Measurements from ENCODE around the gene PDE7B. TPM values are rescaled to one million over a fixed set of nuclear protein-coding genes. Genes with fewer than 3 reads are reported as not detected.

Gene PDE7B
- total RNA-seq, 2 donors from 2014 or later = 0.18 to 0.25 TPM

GRCh38 chr6:135905604-135906300 lies 54.3 kb downstream of the PDE7B start:
- DNase-seq = no peak
- no peak overlapping the region for H3K27ac Mint-ChIP-seq
- no peaks in the 10 kb centered on the region for H3K36me3 Mint-ChIP-seq (ENCODE audit: low read depth)
- H3K4me3 Mint-ChIP-seq = no peak overlapping the region
- peaks cover 2% of the 10 kb centered on the region for H3K4me1 Mint-ChIP-seq
- H3K9me3 ChIP-seq (ENCODE audit: control insufficient read depth, low read length, poor library complexity, severe bottlenecking) = no peaks in the 10 kb centered on the region
- no peak for ATAC-seq
- no peaks in the 10 kb centered on the region for H3K27me3 Mint-ChIP-seq

DNA sequence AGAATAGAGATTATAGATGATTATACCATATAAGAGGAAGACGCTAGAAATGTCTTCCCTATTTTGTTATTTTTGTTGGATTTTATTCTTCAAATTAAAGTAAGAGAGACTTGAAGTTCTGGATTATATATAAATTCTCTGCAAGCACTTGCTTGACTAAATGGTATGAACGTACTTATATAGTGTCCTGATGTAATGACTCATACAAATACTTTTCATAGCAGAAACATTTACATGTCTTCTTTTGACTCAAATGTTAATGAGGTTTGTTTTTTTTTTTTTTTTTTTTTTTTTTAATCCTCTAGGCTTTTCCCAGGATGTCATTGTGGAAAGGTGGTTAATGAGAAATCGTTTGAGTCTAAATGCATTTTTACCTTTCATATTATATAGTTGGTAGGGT lies 55.0 kb downstream of the PDE7B start:
- no peaks in the 10 kb centered on the region for H3K36me3 Mint-ChIP-seq (ENCODE audit: low read depth)
- H3K4me3 Mint-ChIP-seq = no peak overlapping the region
- no peak for DNase-seq
- no peak overlapping the region for H3K27ac Mint-ChIP-seq
- no peaks in the 10 kb centered on the region for H3K9me3 ChIP-seq (ENCODE audit: control insufficient read depth, low read length, poor library complexity, severe bottlenecking)
- peaks cover 2% of the 10 kb centered on the region for H3K4me1 Mint-ChIP-seq
- no peak for ATAC-seq
- H3K27me3 Mint-ChIP-seq = no peaks in the 10 kb centered on the region

- Mint-ChIP-seq H3K36me3 (ENCODE audit: low read depth) (no peaks in the 10 kb centered on the region), H3K27ac (peak overlapping the region; percentile 34), H3K4me1 (peaks cover 2% of the 10 kb centered on the region), H3K27me3 (no peaks in the 10 kb centered on the region), H3K4me3 (no peak overlapping the region)
- H3K9me3 ChIP-seq (ENCODE audit: control insufficient read depth, low read length, poor library complexity, severe bottlenecking) = no peaks in the 10 kb centered on the region
- ATAC-seq (no peak), DNase-seq (no peak)
These were observed 55.5 kb downstream of the PDE7B start for GRCh38 chr6:135906972-135907465.

DNA sequence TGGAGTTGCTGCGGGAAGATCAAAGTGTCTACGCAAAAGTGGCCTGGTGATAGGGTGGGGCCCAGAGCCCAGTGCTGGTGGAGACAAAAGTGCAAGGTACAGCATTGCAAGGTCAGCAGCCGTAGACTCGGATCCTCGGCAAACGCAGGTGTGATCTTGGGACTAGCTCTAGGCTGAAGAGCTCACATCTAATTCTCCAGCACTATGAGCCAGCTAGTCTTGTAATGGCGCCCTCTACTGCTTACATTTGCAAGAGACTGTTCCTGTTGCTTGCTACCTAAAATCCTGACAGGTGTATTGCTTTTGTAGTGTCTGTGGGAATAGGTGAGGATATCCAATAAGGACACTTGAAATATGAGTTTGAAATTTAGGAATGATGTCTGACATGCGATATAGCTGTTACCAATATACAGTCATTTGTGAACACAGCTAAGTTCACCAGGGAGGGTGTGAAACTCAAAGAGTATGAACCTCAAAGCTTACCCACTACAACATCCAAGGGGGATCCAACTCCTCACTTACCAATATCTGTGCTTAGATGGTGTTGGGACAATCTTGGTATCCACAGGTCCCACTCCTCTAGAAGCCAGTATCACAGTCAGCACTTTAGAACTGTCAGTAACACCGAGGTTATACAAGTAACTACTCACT lies 58.4 kb downstream of the PDE7B start:
- H3K36me3 Mint-ChIP-seq (ENCODE audit: low read depth) = no peaks in the 10 kb centered on the region
- ATAC-seq (peak; percentile 79), DNase-seq (peak in 2 of 3 donors; percentile 10 to 47)
- H3K27ac Mint-ChIP-seq = no peak overlapping the region
- H3K27me3 Mint-ChIP-seq = no peaks in the 10 kb centered on the region
- no peaks in the 10 kb centered on the region for H3K4me1 Mint-ChIP-seq
- H3K4me3 Mint-ChIP-seq = no peak overlapping the region
- no peaks in the 10 kb centered on the region for H3K9me3 ChIP-seq (ENCODE audit: control insufficient read depth, low read length, poor library complexity, severe bottlenecking)

- no peaks in the 10 kb centered on the region for H3K4me1 Mint-ChIP-seq
These were observed 59.5 kb downstream of the PDE7B start for GRCh38 chr6:135910790-135911618.

DNA sequence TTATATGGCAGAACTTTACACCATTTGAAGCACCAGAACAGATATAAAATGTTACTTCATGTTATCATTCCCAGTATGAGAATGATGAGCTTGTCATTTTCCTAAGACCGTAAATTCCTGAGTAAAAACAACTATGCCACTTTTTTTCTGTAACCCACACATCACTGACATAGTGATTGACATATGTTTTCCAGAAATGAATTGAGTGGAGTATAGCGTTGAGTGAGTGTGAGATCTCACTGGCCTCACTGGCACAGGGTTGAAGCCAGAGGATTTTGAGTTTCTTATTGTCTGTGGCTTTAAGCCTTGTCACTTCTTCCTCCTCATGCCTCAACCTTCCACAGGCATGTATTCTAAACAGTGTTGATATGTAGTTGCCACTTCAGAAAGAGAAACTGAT lies 62.3 kb downstream of the PDE7B start:
- H3K27ac Mint-ChIP-seq = no peak overlapping the region
- no peaks in the 10 kb centered on the region for H3K4me1 Mint-ChIP-seq
- no peak overlapping the region for H3K4me3 Mint-ChIP-seq
- H3K27me3 Mint-ChIP-seq = peaks cover 6% of the 10 kb centered on the region
- H3K9me3 ChIP-seq (ENCODE audit: control insufficient read depth, low read length, poor library complexity, severe bottlenecking) = no peaks in the 10 kb centered on the region
- ATAC-seq (no peak), DNase-seq (no peak)
- no peaks in the 10 kb centered on the region for H3K36me3 Mint-ChIP-seq (ENCODE audit: low read depth)

More at GRCh38 chr6:135910790-135911618, 59.5 kb downstream of the PDE7B start:
- no peaks in the 10 kb centered on the region for H3K9me3 ChIP-seq (ENCODE audit: control insufficient read depth, low read length, poor library complexity, severe bottlenecking)
- Mint-ChIP-seq H3K36me3 (ENCODE audit: low read depth) (no peaks in the 10 kb centered on the region), H3K27me3 (no peaks in the 10 kb centered on the region), H3K27ac (no peak overlapping the region), H3K4me3 (no peak overlapping the region)
- no peak for DNase-seq
- no peak for ATAC-seq

DNA sequence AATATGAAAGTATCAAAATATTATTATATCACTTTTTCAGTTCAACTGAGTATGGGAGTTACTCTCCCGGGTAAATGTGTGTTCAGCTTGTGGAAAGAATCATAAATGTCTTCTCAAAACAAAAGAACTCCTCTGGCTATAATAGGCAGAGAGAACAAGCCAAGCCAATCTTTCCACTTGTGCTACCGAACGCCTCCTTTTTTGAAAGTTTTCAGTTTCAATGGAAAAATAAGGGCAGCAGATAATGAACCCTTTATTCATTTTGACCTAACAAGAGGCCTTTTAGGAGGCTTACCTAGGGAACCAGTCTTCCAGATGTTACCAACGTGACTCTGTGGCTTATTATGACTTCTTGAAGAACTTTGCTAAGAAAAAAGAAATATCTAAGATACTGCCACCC lies 67.5 kb downstream of the PDE7B start:
- DNase-seq = no peak
- H3K9me3 ChIP-seq (ENCODE audit: control insufficient read depth, low read length, poor library complexity, severe bottlenecking) = no peaks in the 10 kb centered on the region
- Mint-ChIP-seq H3K27ac (no peak overlapping the region), H3K4me1 (no peaks in the 10 kb centered on the region), H3K4me3 (no peak overlapping the region), H3K27me3 (peaks cover 23% of the 10 kb centered on the region), H3K36me3 (ENCODE audit: low read depth) (no peaks in the 10 kb centered on the region)
- no peak for ATAC-seq

DNA sequence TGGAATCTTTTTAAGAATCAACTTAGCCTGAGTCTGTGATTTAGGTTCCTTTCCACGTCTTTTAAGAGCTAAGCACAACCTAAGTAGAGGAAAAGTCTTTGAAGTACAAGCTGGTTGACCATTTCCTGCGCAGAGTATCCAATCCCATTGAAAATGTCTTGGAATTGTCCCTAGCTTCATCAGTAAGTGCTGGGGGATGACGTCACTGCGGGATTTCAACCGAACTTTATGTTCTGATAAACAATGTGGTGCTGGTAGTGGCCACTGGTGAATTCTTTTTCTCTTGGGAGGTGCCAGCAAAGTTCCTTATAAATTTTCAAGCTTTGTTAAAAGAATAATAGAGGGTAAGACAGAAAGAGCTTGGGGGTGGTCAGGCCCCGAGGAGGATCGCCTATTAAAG lies 69.2 kb downstream of the PDE7B start:
- Mint-ChIP-seq H3K27me3 (peaks cover 23% of the 10 kb centered on the region), H3K4me3 (no peak overlapping the region), H3K4me1 (no peaks in the 10 kb centered on the region), H3K27ac (no peak overlapping the region), H3K36me3 (ENCODE audit: low read depth) (no peaks in the 10 kb centered on the region)
- H3K9me3 ChIP-seq (ENCODE audit: control insufficient read depth, low read length, poor library complexity, severe bottlenecking) = no peaks in the 10 kb centered on the region
- ATAC-seq (no peak), DNase-seq (no peak)

DNA sequence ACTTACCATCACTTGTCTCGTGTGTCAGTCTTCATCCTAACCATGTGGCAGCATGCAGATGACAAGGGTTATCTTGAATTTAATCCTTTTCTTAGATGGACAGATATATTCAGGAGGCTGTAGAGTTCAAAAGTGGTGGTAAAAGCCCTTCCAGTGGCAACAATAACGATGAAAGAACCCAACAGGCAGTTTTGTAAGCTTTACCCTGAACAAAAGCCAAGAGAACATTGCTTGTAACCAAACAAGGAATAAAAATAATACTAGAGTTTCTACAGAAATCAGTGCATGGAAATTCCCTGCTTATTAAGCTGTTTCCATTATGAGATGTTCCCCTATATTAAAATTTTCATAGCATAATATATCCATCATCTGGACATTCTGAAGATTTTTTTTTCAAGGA lies 69.7 kb downstream of the PDE7B start:
- ATAC-seq (no peak), DNase-seq (no peak)
- H3K9me3 ChIP-seq (ENCODE audit: control insufficient read depth, low read length, poor library complexity, severe bottlenecking) = no peaks in the 10 kb centered on the region
- Mint-ChIP-seq H3K27ac (no peak overlapping the region), H3K4me3 (no peak overlapping the region), H3K36me3 (ENCODE audit: low read depth) (no peaks in the 10 kb centered on the region), H3K27me3 (peaks cover 23% of the 10 kb centered on the region), H3K4me1 (no peaks in the 10 kb centered on the region)

GRCh38 chr6:135922174-135922573 lies 70.7 kb downstream of the PDE7B start:
- no peaks in the 10 kb centered on the region for H3K9me3 ChIP-seq (ENCODE audit: control insufficient read depth, low read length, poor library complexity, severe bottlenecking)
- no peak for DNase-seq

DNA sequence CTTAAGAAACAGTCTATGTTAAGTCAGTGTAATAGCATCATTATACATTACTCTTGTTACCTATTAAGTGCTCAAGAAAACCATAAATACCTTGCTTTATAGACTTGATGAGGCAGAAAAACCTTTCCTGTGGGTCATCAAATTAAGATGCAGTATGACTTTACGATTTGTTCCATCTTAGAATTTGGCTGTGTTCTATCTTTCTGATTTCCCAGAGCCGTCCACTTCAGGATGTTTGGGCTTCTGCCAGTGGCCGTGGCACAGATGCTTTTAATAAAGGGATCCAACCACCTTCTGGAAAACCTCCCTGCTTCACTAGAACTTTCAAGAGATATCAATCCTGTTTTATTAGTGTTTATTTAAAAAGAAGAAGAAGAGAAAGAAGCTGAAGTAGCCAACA lies 71.2 kb downstream of the PDE7B start:
- Mint-ChIP-seq H3K27me3 (peaks cover 19% of the 10 kb centered on the region), H3K4me1 (no peaks in the 10 kb centered on the region), H3K4me3 (no peak overlapping the region), H3K27ac (no peak overlapping the region), H3K36me3 (ENCODE audit: low read depth) (no peaks in the 10 kb centered on the region)
- DNase-seq (no peak), ATAC-seq (no peak)
- no peaks in the 10 kb centered on the region for H3K9me3 ChIP-seq (ENCODE audit: control insufficient read depth, low read length, poor library complexity, severe bottlenecking)

More at GRCh38 chr6:135922174-135922573, 70.7 kb downstream of the PDE7B start:
- Mint-ChIP-seq H3K27ac (no peak overlapping the region), H3K4me3 (no peak overlapping the region), H3K4me1 (no peaks in the 10 kb centered on the region), H3K36me3 (ENCODE audit: low read depth) (no peaks in the 10 kb centered on the region), H3K27me3 (peaks cover 23% of the 10 kb centered on the region)
- no peak for ATAC-seq

GRCh38 chr6:135932651-135933050 lies 81.2 kb downstream of the PDE7B start:
- Mint-ChIP-seq H3K36me3 (ENCODE audit: low read depth) (no peaks in the 10 kb centered on the region), H3K27ac (no peak overlapping the region), H3K4me1 (no peaks in the 10 kb centered on the region), H3K4me3 (no peak overlapping the region), H3K27me3 (no peaks in the 10 kb centered on the region)
- DNase-seq = no peak
- no peak for ATAC-seq
- H3K9me3 ChIP-seq (ENCODE audit: control insufficient read depth, low read length, poor library complexity, severe bottlenecking) = no peaks in the 10 kb centered on the region

DNA sequence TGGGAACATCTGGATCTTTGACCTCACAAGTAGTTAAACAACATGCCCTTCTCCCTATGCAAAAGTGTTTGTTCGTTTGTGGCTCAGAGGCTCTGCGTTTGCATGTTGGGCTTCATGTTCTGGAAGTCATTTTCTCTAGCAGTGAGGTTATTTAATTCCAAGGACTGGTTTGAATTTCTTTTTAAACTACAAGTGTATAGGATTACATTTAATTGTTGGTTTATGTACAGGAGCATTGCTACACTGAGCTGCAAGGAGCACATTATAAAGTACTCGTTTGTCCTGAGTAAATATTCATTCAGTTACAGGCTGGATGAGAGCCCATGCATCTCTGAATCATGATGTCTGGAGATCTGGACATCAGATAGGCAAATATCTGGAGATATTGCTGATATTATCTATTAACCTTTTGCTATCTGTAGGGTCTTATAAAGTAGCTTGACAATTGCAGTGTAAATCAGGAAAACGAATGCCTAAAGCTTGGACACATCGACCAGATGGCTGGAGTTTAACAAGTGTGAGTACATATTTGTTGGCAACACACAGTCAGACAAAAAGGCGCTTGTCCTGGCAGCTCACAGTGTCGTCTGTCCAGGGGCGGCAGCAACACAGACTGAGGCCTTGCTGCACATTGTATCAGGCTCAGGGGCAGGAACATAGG lies 84.6 kb downstream of the PDE7B start:
- ATAC-seq (no peak), DNase-seq (no peak)
- Mint-ChIP-seq H3K4me3 (no peak overlapping the region), H3K36me3 (ENCODE audit: low read depth) (no peaks in the 10 kb centered on the region), H3K4me1 (no peaks in the 10 kb centered on the region), H3K27ac (no peak overlapping the region), H3K27me3 (no peaks in the 10 kb centered on the region)
- no peaks in the 10 kb centered on the region for H3K9me3 ChIP-seq (ENCODE audit: control insufficient read depth, low read length, poor library complexity, severe bottlenecking)

All from T-helper 17 cell (primary cell).